ENCODE results near the gene KCNN1.

GRCh38 chr19:17948931-17949930 is 17.7 kb upstream of the KCNN1 start:
- TF ChIP-seq POLR2A (IDR thresholded peaks at IDR 0.05) (no peak), CTCF (IDR thresholded peaks at IDR 0.05) (no peak), EP300 (IDR thresholded peaks at IDR 0.05) (no peak)
